ENCODE data around the gene SLC16A12. TPM values are rescaled to one million over a fixed set of nuclear protein-coding genes. Genes with fewer than 3 reads are reported as not detected.
"Not testable (repeated sequence)": the region's sequence is repeated elsewhere in the genome, so short reads cannot be mapped to it uniquely, and the experiment has no call there.

Gene SLC16A12
- total and polyA plus RNA-seq, 10 donors = 0.02 to 0.19 (median 0.12) TPM; not detected in 5

- Histone ChIP-seq H3K4me1 (no peaks in the 10 kb centered on the region), H3K36me3 (no peaks in the 10 kb centered on the region), H3K27ac (no peak overlapping the region), H3K27me3 (replicated peaks in 1 of 7) (no peaks in the 10 kb centered on the region), H3K4me3 (no peak overlapping the region), H3K9me3 (no peaks in the 10 kb centered on the region)
- DNase-seq = no peak
- no peak for TF ChIP-seq POLR2AphosphoS5 (IDR thresholded peaks at IDR 0.05)
- TF ChIP-seq CTCF (IDR thresholded peaks at IDR 0.05 in 8 of 11, conservative IDR thresholded peaks at IDR 0.05 in 3 of 11) = no peak
- no peak for TF ChIP-seq POLR2A (IDR thresholded peaks at IDR 0.05)
- intact Hi-C loops (cut with DNase I; ENCODE audit: low total_unique reads) = no loop called here
- 53 to 70% (median 66%) methylated on average over 3 of the region's 3 CpGs for WGBS, 5 donors
These were observed 77.1 kb downstream of the SLC16A12 start for GRCh38 chr10:89458291-89458690.

GRCh38 chr10:89454561-89455347, 80.6 kb downstream of the SLC16A12 start:
- 30 to 79% (median 57%) methylated on average over 1 of the region's 1 CpG for WGBS, 5 donors
- intact Hi-C loops (cut with DNase I; ENCODE audit: low total_unique reads) = no loop called here
- Histone ChIP-seq H3K4me1 (no peaks in the 10 kb centered on the region), H3K36me3 (no peaks in the 10 kb centered on the region), H3K27ac (no peak overlapping the region), H3K27me3 (replicated peaks in 1 of 7) (no peaks in the 10 kb centered on the region), H3K9me3 (no peaks in the 10 kb centered on the region), H3K4me3 (no peak overlapping the region)
- TF ChIP-seq POLR2AphosphoS5 (IDR thresholded peaks at IDR 0.05) = no peak
- no peak for TF ChIP-seq POLR2A (IDR thresholded peaks at IDR 0.05)
- no peak for TF ChIP-seq CTCF (IDR thresholded peaks at IDR 0.05 in 8 of 11, conservative IDR thresholded peaks at IDR 0.05 in 3 of 11)
- no peak for DNase-seq

GRCh38 chr10:89452193-89452592, 83.2 kb downstream of the SLC16A12 start:
- intact Hi-C loops (cut with DNase I; ENCODE audit: low total_unique reads) = no loop called here
- Histone ChIP-seq H3K9me3 (no peaks in the 10 kb centered on the region), H3K27ac (no peak overlapping the region), H3K4me1 (no peaks in the 10 kb centered on the region), H3K4me3 (no peak overlapping the region), H3K27me3 (replicated peaks in 1 of 7) (no peaks in the 10 kb centered on the region), H3K36me3 (no peaks in the 10 kb centered on the region)
- WGBS, 5 donors = 45 to 69% (median 48%) methylated on average over 1 of the region's 1 CpG
- no peak for DNase-seq
- TF ChIP-seq POLR2AphosphoS5 (IDR thresholded peaks at IDR 0.05) (no peak), POLR2A (IDR thresholded peaks at IDR 0.05) (no peak), CTCF (IDR thresholded peaks at IDR 0.05 in 8 of 11, conservative IDR thresholded peaks at IDR 0.05 in 3 of 11) (no peak)

GRCh38 chr10:89450901-89451300, 84.5 kb downstream of the SLC16A12 start:
- no peak for TF ChIP-seq POLR2A (IDR thresholded peaks at IDR 0.05)
- TF ChIP-seq POLR2AphosphoS5 (IDR thresholded peaks at IDR 0.05) = no peak
- no peak for TF ChIP-seq CTCF (IDR thresholded peaks at IDR 0.05 in 8 of 11, conservative IDR thresholded peaks at IDR 0.05 in 3 of 11)
- Histone ChIP-seq H3K36me3 (no peaks in the 10 kb centered on the region), H3K4me3 (no peak overlapping the region), H3K27ac (no peak overlapping the region), H3K4me1 (no peaks in the 10 kb centered on the region), H3K27me3 (replicated peaks in 1 of 7) (no peaks in the 10 kb centered on the region), H3K9me3 (peaks cover 0 to 8% (median 0%) of the 10 kb centered on the region in 8 donors)
- intact Hi-C loops (cut with DNase I; ENCODE audit: low total_unique reads) = no loop called here
- 61 to 91% (median 75%) methylated on average over 2 of the region's 2 CpGs for WGBS, 5 donors
- no peak for DNase-seq

GRCh38 chr10:89444819-89445218, 90.6 kb downstream of the SLC16A12 start:
- DNase-seq; intact Hi-C loops (cut with DNase I; ENCODE audit: low total_unique reads); H3K27ac ChIP-seq; H3K4me1 ChIP-seq; H3K27me3 ChIP-seq (replicated peaks in 1 of 7); H3K4me3 ChIP-seq; H3K36me3 ChIP-seq: not testable (repeated sequence)
- H3K9me3 ChIP-seq = peaks cover 0 to 16% (median 0%) of the 10 kb centered on the region in 8 donors
- 93 to 95% (median 94%) methylated on average over 7 of the region's 7 CpGs for WGBS, 5 donors

Measured in spleen (tissue), 11 donors.